ENCODE results near the gene MRPL9.
A peak's percentile ranks its signal among the peaks of the same experiment; 100 is the strongest.
"Not testable (repeated sequence)": the region's sequence is repeated elsewhere in the genome, so short reads cannot be mapped to it uniquely, and the experiment has no call there.

The MRPL9 gene

DNA sequence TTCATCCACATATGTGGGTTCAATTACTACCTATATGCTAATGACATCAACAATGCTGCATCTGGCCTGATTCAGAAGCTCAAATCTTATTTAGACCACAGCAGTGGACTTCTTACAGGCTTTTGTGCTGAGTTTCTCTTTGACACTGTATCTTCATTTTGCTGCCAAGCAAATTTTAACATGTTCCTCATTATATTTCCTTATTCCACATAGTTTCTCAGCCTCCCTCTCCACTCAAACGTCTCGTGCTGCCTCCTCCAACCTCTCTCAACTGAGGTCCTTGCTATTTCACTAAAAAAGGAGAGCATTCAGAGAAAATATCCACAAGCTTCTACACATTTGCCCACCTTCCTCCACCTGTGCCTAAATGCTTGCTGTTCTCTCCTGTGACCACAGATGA lies 20.5 kb upstream of the MRPL9 start:
- DNase-seq (ENCODE audit: low read depth) = no peak

DNA sequence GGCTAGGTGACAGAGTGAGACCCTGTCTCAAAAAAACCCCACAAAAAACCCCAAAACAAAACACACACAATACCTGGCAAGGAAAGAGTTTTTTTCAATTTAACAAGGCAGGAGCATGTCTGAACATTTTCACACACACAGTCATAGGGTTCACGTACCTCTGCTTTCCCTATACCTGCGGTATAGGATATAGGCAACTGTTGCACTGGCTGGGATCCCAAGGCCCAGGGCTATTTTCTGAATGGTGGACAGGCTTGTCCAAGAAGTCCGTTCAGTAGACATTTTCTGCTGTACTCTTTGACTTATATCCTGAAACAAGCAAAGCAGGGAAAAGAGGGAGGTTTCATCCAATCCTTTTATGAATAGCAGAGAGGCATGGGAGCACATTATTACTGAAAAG lies 19.4 kb upstream of the MRPL9 start:
- DNase-seq (ENCODE audit: low read depth) = no peak

DNA sequence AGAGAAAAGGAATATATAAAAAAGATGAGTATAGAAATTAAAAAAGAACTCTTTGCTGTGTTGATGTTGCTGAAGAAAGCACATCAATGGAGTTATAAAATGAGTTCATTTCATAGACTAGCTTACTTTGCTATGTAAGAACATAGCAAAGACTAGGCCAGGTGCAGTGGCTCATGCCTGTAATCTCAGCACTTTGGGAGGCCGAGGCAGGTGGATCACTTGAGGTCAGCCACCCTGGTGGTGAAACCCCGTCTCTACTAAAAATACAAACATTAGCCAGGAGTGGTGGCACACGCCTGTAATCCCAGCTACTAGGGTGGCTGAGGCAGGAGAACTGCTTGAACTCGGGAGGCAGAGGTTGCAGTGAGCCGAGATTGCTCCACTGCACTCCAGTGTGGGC lies 18.7 kb upstream of the MRPL9 start:
- not testable (repeated sequence) for DNase-seq (ENCODE audit: low read depth)

DNA sequence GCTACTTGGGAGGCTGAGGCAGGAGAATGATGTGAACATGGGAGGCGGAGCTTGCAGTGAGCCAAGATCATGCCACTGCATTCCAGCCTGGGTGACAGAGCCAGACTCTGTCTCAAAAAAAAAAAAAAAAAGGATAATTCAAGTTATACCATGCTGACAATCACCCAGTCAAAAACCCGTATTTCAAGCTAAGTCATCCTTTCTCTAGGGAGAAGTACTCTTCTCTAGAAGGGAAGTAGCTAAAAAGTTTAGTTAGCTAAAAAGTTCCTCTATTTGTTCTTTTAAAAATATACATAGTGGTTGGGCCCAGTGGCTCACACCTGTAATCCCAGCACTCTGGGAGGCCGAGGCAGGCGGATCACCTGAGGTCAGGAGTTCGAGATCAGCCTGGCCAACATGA lies 17.4 kb upstream of the MRPL9 start:
- not testable (repeated sequence) for DNase-seq (ENCODE audit: low read depth)

DNA sequence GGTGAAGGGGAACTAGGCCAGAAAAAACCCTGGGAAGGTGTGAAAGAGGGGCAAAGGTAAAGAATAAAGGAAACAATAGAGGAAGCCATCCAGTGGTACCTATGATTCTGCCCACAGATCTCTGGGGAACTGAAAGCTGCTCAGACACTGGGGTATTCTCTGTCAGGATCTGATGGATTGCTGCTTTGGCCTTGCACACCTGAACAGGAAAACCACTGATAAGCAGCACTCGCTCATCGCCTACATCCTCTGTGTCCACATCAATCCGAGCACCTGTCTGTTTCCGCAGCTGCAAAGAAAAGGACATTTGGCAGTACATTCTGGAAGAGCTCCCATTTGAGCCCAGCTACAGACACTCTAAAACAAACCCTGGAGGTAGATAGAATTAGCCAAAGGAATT lies 16.6 kb upstream of the MRPL9 start:
- no peak for DNase-seq (ENCODE audit: low read depth)

DNA sequence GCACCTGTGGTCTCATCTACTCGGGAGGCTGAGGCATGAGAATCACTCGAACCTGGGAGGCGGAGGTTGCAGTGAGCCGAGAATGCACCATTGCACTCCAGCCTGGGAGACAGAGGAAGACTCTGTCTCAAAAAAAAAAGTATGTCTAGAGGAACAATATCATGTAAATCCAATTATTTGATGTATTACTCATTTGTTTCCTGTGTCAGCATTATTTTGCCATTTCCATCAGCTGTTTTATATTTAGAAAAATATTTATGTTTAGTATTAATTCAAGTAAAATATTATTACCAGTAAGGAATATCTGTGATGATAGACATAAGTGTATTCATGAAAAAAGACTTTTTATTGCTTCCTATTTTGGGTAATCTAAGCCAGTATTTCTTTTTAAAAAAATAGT lies 14.0 kb upstream of the MRPL9 start:
- DNase-seq (ENCODE audit: low read depth) = no peak

DNA sequence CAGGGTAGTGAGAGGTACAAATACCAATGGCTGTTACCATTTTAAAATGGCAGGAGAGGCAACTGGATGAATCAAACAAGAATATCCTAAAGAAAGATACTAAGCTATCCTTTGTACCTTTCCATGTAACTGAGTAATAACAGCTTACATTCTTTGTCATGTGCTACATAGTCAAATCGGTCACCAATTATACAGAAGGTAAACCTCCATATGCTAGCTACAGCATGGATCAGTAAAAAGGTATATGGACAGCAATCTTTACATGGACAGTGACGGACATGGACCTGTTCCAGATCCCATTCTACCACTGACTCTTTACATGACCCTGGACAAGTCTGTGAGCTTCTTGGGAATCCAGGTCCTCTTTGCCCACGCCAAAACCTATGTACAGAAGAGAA lies 13.4 kb upstream of the MRPL9 start:
- no peak for DNase-seq (ENCODE audit: low read depth)

DNA sequence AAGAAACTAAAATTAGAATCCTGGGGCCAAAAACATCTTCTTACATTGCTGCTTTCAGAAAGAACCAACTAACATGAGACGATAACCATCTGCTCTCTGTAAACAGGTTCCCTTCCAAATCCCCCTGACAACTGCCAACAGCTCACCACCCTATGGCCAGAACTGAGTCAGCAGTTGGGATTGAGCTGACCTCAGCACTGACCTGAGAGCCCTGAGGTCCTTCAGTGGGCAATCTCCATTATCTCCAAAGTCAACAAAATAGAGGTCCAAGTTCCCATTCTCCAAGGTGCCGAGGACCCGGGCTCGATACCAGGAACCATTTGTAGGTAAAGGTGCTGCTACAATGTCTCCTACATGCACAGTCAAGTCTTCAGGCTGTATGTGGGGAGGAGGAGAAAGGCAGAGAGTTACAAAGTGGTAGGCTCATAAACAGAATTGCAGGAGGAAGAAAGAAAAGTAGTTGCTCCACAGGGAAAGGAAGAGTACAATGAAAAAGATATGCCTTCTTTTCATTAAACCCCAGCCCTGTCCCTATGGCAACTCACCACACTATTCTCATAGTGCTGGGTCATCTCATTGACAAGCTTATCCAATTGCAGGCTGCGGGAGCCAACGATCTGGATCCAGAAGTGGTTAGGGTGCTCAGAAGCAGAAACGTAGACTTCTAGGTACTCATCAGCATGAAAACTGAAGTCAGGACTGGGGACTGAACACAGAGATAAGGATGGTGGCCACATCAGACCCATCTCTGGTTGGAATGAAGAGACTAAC lies 12.8 kb upstream of the MRPL9 start:
- DNase-seq (ENCODE audit: low read depth) = no peak

DNA sequence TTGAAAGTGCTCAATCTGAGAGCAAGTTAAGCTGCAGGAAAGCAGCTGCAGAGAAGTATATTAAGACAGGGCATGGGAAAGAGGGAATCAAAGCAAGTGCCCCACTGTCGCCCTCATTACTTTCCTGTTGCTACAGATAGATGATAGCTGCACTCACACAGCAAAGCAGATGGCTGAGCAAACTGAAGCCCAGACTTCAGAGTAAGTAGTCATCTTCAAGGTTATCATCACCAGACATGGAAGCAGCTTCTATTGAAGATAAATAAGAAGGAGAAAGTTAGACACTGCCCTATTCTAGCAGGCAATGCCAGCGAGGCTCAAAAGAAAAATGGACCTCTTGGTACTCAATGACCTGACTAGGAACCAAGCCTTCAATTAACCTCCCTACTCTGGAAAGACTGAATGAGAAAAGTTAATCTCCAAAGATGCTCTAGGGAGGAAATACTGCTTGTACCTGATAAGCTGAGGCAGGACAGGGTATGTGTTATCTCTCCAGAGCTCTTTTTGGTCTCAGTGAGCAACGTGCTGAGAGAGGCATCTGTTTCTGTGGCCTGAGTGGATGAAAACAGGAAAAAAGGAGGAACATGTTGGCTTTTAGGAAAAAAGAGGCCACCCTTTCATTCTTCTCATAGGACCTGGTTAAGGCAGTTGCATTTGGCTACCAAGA lies 11.1 kb upstream of the MRPL9 start:
- no peak for DNase-seq (ENCODE audit: low read depth)

DNA sequence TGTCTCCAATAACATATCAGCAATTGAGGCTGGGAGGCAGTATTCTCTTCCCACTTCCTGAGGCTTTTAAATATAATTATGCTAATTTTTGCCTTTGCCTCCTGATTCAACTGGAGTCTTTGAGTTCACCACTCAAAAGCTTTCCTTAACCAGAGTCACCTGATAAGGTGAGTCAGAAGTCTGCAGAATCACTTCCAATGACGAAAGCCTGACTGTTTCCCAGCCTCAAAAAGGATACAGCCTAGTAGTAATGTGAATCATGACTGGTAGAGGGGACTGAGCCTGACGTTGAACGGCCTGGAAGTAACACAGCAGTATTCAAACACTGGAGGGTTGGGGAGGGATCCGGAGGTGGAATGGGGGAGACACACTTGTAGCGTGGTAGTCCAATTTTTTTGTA lies 10.4 kb upstream of the MRPL9 start:
- peak; percentile 58 for DNase-seq (ENCODE audit: low read depth)

DNA sequence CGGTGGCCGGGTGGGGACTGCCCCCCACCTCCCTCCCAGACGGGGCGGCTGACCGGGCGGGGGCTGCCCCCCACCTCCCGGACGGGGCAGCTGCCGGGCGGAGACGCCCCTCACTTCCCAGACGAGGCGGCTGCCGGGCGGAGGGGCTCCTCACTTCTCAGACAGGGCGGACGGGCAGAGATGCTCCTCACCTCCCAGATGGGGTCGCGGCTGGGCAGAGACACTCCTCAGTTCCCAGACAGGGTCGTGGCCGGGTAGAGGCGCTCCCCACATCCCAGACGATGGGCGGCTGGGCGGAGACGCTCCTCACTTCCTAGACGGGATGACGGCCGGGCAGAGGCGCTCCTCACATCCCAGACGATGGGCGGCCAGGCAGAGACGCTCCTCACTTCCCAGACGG lies 6.0 kb upstream of the MRPL9 start:
- not testable (repeated sequence) for DNase-seq (ENCODE audit: low read depth)

DNA sequence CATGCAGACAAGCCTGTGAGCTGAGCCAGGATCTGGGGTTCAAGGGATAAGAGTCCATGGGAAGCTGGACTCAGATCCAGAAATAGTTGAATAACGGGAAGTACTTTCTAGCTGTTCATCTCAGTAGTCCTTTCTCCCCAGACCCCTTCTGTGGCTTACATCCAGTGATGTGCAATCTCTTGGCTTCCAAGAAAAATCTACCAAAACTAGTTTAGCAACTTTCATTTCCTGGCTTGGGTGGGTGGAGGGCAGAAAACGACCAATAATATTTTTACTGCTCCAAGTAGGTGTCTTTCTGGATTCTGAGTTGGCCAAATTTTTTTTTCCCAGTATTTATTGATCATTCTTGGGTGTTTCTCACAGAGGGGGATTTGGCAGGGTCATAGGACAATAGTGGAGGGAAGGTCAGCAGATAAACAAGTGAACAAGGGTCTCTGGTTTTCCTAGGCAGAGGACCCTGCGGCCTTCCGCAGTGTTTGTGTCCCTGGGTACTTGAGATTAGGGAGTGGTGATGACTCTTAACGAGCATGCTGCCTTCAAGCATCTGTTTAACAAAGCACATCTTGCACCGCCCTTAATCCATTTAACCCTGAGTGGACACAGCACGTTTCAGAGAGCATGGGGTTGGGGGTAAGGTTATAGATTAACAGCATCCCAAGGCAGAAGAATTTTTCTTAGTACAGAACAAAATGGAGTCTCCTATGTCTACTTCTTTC lies 5.2 kb upstream of the MRPL9 start:
- DNase-seq (ENCODE audit: low read depth) = not testable (repeated sequence)

DNA sequence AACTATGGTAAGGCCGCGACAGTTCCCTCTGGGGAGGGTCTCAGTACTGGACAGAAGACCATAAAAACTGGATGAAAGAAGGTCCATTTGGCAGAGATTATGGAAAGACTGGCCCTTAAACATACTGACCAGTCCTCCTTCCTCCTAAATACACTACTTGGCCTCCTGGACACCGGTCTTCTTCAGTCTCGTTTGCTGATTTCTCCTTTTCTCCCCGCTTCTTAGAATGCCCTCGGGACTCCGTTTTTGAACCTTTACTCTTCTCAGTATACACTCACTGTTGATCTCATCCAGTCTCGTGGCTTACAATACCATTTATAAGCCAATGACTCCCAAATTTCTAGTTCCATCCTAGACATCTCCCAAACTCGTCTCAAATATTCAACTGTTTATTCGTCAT lies 694 bp upstream of the MRPL9 start:
- no peak for DNase-seq (ENCODE audit: low read depth)

DNA sequence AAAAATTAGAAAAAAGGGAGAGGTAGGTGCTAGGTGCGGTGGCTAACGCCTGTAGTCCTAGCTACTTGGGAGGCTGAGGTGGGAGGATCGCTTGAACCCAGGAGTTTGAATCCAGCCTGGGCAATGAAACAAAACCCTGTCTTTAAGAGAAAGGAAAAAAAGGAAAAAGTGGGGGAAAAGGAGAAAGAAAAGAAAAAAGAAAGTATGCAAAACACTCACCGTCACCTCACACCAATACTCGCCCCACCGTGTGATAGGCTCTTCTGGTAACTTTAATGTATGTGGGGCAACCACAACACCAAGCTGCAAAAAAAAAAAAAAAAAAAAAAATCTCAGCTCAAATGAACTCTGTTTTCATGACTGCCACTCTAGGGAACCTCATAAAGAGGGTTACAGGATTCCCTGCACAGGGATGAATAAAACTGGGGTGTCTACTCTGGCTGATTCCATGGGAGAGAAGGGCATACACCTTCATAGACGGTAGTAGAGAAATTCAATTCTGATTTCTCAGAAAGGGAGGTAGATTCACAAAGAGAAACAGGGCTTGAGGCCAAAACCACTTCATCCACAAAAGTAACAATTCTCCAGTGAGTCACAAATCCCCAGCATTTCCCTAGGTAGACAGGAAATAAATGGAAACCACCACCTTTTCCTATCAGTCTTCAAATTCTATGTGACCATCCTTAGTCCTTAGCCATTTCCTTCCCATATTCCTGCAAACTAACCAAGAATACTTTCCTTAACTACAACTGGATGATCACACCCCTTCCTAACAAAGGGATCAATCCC lies 2.5 kb downstream of the MRPL9 start:
- DNase-seq (ENCODE audit: low read depth) = peak; percentile 20

DNA sequence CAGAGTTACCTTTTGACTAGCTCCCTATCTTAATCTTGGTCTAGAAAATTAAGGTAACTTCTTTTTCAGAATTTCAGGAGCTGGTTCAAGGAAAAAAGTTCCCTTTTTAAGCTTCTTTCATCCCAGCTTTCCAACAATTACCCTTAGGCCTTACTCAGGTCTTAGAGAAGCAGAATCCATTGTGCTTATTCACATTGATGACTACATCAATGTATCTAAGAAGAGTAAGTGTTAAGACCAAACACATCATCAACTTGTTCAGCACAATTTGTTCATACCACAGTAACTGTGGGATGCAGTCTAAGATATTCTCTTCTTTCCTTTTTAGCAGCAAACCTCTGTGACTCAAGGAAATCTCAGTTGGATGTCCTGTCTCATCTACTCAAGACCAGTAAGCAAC lies 4.1 kb downstream of the MRPL9 start:
- DNase-seq (ENCODE audit: low read depth) = no peak

DNA sequence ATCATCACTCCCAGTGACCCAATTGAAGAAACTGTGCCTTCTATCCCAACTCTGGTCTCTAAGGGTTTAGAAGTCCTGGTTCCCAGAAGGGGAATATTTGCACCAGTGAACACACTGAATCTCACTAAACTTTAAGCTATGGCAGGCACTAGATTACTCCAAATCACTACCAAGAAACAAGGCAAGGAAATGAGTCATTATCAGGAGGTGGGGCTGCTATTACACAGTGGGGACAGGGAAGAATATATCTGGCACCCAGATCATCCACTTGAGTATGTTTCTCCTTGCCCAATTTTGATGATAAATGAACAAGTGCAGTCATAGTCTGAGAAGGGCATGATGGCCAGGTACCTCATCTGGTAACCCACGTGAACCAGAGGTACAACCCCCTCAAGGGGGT lies 7.0 kb downstream of the MRPL9 start:
- DNase-seq (ENCODE audit: low read depth) = peak; percentile 56

DNA sequence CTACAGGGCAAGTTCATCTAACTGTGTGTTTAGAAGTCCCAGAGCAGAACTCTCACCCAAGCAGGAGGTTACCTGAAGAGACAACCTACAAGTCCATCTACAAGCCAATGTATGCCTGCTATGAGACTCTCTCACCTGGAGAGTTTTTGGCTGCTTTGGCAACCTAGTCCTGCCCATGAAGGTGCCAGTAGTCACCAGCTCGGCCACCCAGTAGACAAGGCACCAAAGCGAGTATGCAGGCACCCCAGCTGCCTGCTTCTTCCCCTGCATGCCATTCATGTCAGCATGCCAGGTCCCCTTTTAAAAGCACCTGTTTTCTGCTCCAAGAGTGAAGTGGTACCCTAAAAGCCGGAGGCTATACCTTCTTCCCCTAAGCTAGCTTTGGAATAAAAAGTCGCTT lies 21.8 kb downstream of the MRPL9 start:
- DNase-seq (ENCODE audit: low read depth) = no peak

DNA sequence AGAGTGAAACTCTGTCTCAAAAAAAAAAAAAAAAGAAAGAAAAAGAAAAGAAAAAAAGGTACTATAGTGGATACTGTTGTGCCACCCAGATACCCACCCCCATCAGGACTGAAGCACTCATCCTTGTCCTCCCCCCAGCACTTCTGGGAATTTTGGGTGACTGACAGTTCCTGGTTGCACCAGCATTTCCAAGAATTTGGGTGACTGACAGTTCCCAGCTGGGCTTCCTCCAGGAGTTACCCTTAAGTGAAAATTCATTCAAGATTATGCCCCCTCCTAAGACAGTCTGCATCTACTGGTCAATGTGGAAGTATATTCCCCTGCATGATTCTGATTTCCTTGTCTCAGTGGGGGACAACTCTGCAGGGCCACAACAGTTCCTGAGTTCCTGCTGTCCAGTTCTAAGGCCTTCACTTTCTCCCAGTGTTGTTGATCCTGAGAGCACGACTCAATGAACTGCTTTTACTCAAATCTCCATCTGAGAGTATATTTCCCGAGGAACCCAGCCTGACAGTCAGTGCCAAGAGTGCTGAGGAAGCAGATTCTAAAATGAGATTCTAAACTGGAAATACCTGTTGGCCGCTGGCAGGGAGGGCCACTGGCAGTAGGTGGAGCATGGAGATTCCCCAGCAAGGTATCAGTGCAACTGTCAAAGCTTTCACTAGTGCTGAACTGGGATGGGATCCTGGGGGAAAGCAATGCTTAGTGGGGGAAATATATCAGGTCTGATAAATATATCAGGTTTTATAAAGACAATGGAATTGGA lies 23.5 kb downstream of the MRPL9 start:
- DNase-seq (ENCODE audit: low read depth) = no peak

DNA sequence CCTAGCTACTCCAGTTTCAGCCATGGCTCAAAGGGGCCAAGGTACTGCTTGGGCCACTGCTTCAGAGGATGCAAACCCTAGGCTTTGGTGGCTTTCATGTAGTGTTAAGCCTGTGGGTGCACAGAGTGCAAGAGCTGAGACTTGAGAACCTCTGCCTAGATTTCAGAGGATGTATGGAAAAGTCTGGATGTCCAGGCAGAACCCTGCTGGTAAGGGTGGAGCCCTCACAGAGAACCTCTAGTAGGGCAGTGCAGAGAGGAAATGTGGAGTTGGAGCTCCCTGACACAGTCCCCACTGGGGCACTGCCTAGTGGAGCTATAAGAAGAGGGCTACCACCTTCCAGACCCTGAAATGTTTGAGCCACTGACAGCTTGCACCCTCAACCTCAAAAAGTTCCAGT lies 25.8 kb downstream of the MRPL9 start:
- DNase-seq (ENCODE audit: low read depth) = no peak

DNA sequence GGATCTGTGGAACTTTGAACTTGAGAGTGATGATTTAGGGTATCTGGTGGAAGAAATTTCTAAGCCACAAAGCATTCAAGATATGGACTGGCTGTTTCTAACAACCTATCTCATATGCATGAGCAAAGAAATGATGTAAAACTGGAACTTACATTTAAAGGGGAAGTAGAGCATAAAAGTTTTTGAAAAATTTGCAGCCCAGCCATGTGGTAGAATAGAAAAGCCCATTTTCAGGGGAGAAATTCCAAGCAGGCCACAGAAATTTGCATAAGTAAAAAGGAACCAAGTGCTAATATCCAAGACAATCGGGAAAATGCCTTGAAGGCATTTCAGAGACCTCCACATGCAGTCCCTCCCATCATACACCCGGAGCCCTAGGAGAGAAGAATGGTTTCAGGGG lies 26.3 kb downstream of the MRPL9 start:
- no peak for DNase-seq (ENCODE audit: low read depth)

DNA sequence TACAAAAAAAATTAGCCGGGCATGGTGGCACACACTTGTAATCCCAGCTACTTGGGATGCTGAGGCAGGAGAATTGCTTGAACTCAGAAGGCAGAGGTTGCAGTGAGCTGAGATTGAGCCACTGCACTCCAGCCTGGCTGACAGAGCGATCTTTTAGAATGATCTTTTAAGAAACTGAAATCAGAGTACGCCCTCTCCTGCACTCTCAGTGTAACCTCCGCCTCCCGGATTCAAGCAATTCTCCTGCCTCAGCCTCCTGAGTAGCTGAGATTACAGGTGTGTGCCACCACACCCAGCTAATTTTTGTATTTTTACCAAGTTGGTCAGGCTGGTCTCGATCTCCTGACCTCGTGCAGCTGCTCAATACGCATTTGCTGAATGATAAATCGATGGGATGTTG lies 29.3 kb downstream of the MRPL9 start:
- DNase-seq (ENCODE audit: low read depth) = not testable (repeated sequence)

DNA sequence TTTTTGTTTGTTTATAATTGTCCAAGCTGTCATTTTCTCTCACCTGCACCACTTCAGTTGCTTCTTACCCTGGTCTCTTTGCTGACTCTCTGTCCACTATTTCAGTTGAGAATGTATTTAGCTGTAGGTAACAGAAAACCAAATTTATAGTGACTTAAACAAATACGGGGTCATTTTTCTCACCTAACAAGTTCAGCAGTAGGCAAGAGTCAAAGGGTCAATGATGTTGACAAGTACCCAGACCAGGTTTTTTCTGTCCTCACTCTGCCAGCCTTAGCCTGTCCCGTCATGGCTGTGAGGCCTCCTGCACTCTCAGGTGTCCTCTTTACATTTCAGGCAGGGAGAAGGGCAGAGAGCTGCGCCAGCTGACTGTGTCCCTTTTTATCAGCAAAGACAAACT lies 30.2 kb downstream of the MRPL9 start:
- DNase-seq (ENCODE audit: low read depth) = no peak

All from iris pigment epithelial cell (primary cell).